Fibroblast of lung (primary cell): ENCODE results near the gene OR9G1. TPM values are rescaled to one million over a fixed set of nuclear protein-coding genes. Genes with fewer than 3 reads are reported as not detected.

Experiments
- DNase-seq, 2 donors: peaks; one replicate each; pipeline versions ENCODE4 v3.0.0 to v3.0.0-alpha.2; 2010; ENCODE audit warnings: low read depth in 2 of 2
- H2AFZ ChIP-seq: 2 replicates; pipeline ENCODE4 v1.5.1; 2012; ENCODE audit warnings: low read length, control low read depth, inconsistent platforms
- H3K27ac ChIP-seq: 2 replicates; pipeline ENCODE4 v1.5.1; 2011; ENCODE audit warnings: low read length, control low read depth; ENCODE audit not compliant: insufficient read depth
- H3K27me3 ChIP-seq: 2 replicates; pipeline ENCODE4 v1.5.1; 2011; ENCODE audit warnings: mild to moderate bottlenecking, low read length; ENCODE audit not compliant: control insufficient read depth, insufficient read depth
- H3K36me3 ChIP-seq: 2 replicates; pipeline ENCODE4 v1.5.1; 2011; ENCODE audit warnings: low read length; ENCODE audit not compliant: control insufficient read depth, insufficient read depth
- H3K4me1 ChIP-seq: 2 replicates; pipeline ENCODE4 v1.5.1; 2011; ENCODE audit warnings: low read length; ENCODE audit not compliant: control insufficient read depth, insufficient read depth; ENCODE audit errors: extremely low read depth
- H3K4me2 ChIP-seq: 2 replicates; pipeline ENCODE4 v1.5.1; 2011; ENCODE audit warnings: low read length, control low read depth; ENCODE audit not compliant: insufficient read depth; ENCODE audit errors: extremely low read depth
- H3K4me3 ChIP-seq, 4 experiments: fragments of 200-600 bp in 1 of 4; sonication (generic) in 1 of 4; replicated peaks in 1 of 4; 2 replicates each; pipeline ENCODE4 v1.5.1; 2011 to 2016; ENCODE audit warnings: low read length in 4 of 4, low read depth in 3 of 4, mild to moderate bottlenecking in 3 of 4, control low read depth in 2 of 4, inconsistent platforms in 1 of 4, mixed read lengths in 1 of 4; ENCODE audit not compliant: insufficient read depth in 1 of 4; ENCODE audit errors: control extremely low read depth in 1 of 4
- H3K79me2 ChIP-seq: 2 replicates; pipeline ENCODE4 v1.5.1; 2012; ENCODE audit warnings: mild to moderate bottlenecking, low read length, inconsistent platforms; ENCODE audit not compliant: control insufficient read depth, insufficient read depth
- H3K9ac ChIP-seq: 2 replicates; pipeline ENCODE4 v1.5.1; 2011; ENCODE audit warnings: mild to moderate bottlenecking, low read length, control low read depth; ENCODE audit not compliant: insufficient read depth
- H3K9me3 ChIP-seq: 2 replicates; pipeline ENCODE4 v1.5.1; 2012; ENCODE audit warnings: low read depth, low read length; ENCODE audit not compliant: control insufficient read depth, insufficient read depth
- H4K20me1 ChIP-seq: 2 replicates; pipeline ENCODE4 v1.5.1; 2011; ENCODE audit warnings: low read length; ENCODE audit not compliant: control insufficient read depth, insufficient read depth; ENCODE audit errors: extremely low read depth
- EZH2 ChIP-seq: IDR thresholded peaks from 2 replicates; pipeline ENCODE4 v1.5.1; 2012; ENCODE audit warnings: low read length, control low read depth, mild to moderate bottlenecking; ENCODE audit errors: missing control alignments
- polyA plus RNA-seq, 2 donors: library from polyadenylated mRNA; depleted of rRNA in 1 of 2; stranded (reverse) in 1 of 2; unstranded in 1 of 2; fragments of >200 nt; gene quantifications; 2 replicates each; pipeline ENCODE4 v1.2.1, GENCODE V29; 2011 to 2012; ENCODE audit warnings: missing spikeins in 1 of 2
- total RNA-seq: library from RNA; depleted of rRNA; stranded (reverse); fragments of >200 nt; gene quantifications from 2 replicates; pipeline ENCODE4 v1.2.1, GENCODE V29; 2014
- TF ChIP-seq, protein P1 (sequence below), 2 donors: IDR thresholded peaks in 1 of 2; conservative IDR thresholded peaks in 1 of 2; 1 replicate in 1 of 2; 2 replicates in 1 of 2; pipeline ENCODE4 v1.5.1; 2011 to 2012; ENCODE audit warnings: low read length in 2 of 2, control low read depth in 1 of 2, inconsistent platforms in 1 of 2, low read depth in 1 of 2, mild to moderate bottlenecking in 1 of 2

OR9G1 gene
- total and polyA plus RNA-seq, 2 donors (not counting 1 experiment from before 2014, with no cell fraction given): not detected

DNA sequence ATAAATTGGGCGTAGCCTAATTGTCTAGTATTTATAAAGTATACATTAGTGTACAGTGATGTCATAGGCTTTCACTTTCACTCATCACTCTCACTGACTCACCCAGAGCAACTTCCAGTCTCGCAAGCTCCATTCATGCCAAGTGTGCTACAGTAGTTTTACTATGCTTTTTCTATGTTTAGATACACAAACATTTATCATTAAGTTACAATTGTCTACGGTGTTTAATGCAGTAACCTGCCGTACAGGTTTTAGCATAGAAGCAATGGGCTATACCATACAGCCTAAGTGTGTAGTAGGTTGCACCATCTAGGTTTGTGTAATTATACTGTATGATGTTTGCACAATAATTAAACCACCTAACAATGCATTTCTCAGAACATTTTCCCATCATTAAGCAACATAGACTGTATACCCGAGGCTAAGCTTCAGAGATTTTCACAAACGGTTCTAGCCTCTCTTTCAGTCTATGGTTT lies 17.5 kb downstream of the OR9G1 start:
- no peaks in the 10 kb centered on the region for H4K20me1 ChIP-seq
- TF ChIP-seq, protein P1, sequence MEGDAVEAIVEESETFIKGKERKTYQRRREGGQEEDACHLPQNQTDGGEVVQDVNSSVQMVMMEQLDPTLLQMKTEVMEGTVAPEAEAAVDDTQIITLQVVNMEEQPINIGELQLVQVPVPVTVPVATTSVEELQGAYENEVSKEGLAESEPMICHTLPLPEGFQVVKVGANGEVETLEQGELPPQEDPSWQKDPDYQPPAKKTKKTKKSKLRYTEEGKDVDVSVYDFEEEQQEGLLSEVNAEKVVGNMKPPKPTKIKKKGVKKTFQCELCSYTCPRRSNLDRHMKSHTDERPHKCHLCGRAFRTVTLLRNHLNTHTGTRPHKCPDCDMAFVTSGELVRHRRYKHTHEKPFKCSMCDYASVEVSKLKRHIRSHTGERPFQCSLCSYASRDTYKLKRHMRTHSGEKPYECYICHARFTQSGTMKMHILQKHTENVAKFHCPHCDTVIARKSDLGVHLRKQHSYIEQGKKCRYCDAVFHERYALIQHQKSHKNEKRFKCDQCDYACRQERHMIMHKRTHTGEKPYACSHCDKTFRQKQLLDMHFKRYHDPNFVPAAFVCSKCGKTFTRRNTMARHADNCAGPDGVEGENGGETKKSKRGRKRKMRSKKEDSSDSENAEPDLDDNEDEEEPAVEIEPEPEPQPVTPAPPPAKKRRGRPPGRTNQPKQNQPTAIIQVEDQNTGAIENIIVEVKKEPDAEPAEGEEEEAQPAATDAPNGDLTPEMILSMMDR (conservative IDR thresholded peaks at IDR 0.05 in 1 of 2, IDR thresholded peaks at IDR 0.05 in 1 of 2; ENCODE audit: low read depth in 1 of 2, low read length in 2 of 2): no peak
- TF ChIP-seq EZH2: no peak
- no peak overlapping the region for H3K4me2 ChIP-seq
- no peak for DNase-seq
- H3K79me2 ChIP-seq: no peaks in the 10 kb centered on the region
- H3K27me3 ChIP-seq: no peaks in the 10 kb centered on the region
- no peak overlapping the region for H2AFZ ChIP-seq
- H3K27ac ChIP-seq: no peak overlapping the region
- no peak overlapping the region for H3K9ac ChIP-seq
- H3K4me3 ChIP-seq: no peak overlapping the region
- no peaks in the 10 kb centered on the region for H3K36me3 ChIP-seq
- no peaks in the 10 kb centered on the region for H3K4me1 ChIP-seq
- H3K9me3 ChIP-seq: no peaks in the 10 kb centered on the region

DNA sequence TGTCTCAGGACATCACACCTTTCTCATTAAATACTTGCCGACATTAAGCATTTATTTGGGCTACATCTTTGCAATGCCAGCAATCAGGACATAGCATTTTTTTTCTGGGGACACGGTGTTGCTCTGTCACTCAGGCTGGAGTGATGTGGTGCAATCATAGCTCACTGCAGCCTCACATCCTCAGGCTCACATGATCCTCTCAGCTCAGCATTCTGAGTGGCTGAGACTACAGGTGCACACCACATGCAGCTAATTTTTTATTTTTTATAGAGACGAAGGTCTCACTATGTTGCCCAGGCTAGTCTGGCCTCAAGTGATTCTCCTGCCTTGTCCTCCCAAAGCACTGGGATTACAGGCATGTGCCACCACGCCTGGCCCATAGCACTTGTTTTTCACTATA lies 21.6 kb downstream of the OR9G1 start:
- Histone ChIP-seq H3K4me1 (no peaks in the 10 kb centered on the region), H3K9me3 (no peaks in the 10 kb centered on the region), H3K9ac (no peak overlapping the region), H3K36me3 (no peaks in the 10 kb centered on the region), H3K27ac (no peak overlapping the region), H3K27me3 (no peaks in the 10 kb centered on the region), H3K79me2 (no peaks in the 10 kb centered on the region), H2AFZ (no peak overlapping the region), H4K20me1 (no peaks in the 10 kb centered on the region), H3K4me2 (no peak overlapping the region), H3K4me3 (no peak overlapping the region)
- TF ChIP-seq, protein P1 (conservative IDR thresholded peaks at IDR 0.05 in 1 of 2, IDR thresholded peaks at IDR 0.05 in 1 of 2; ENCODE audit: low read depth in 1 of 2, low read length in 2 of 2): no peak
- no peak for TF ChIP-seq EZH2
- DNase-seq: no peak

DNA sequence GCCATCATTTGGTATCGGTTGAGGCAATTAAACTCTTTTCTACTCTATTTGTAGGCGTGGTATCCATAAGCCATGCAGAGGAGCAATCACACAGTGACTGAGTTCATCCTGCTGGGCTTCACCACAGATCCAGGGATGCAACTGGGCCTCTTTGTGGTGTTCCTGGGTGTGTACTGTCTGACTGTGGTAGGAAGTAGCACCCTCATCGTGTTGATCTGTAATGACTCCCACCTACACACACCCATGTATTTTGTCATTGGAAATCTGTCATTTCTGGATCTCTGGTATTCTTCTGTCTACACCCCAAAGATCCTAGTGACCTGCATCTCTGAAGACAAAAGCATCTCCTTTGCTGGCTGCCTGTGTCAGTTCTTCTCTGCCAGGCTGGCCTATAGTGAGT lies 41.2 kb downstream of the OR9G1 start:
- Histone ChIP-seq H3K79me2 (no peaks in the 10 kb centered on the region), H3K9me3 (no peaks in the 10 kb centered on the region), H3K27me3 (no peaks in the 10 kb centered on the region), H3K9ac (no peak overlapping the region), H4K20me1 (no peaks in the 10 kb centered on the region), H3K4me1 (no peaks in the 10 kb centered on the region), H3K27ac (no peak overlapping the region), H3K36me3 (no peaks in the 10 kb centered on the region), H3K4me2 (no peak overlapping the region), H2AFZ (no peak overlapping the region), H3K4me3 (no peak overlapping the region)
- no peak for TF ChIP-seq EZH2
- TF ChIP-seq, protein P1 (conservative IDR thresholded peaks at IDR 0.05 in 1 of 2, IDR thresholded peaks at IDR 0.05 in 1 of 2; ENCODE audit: low read depth in 1 of 2, low read length in 2 of 2): no peak
- DNase-seq: no peak
